Nephron progenitor cell (in vitro differentiated cells): ENCODE data around the gene PTGS1.

Experiments
- DNase-seq: peaks from one replicate; pipeline ENCODE4 v3.0.0; 2021
- H3K27ac Mint-ChIP-seq: 2 replicates; pipeline ENCODE4 v1.8.0; 2021; ENCODE audit warnings: mild to moderate bottlenecking, moderate library complexity, mixed read lengths
- H3K27me3 Mint-ChIP-seq: 2 replicates; pipeline ENCODE4 v1.8.0; 2021; ENCODE audit warnings: mild to moderate bottlenecking, low read depth, mixed read lengths; ENCODE audit not compliant: poor library complexity
- H3K36me3 Mint-ChIP-seq: 2 replicates; pipeline ENCODE4 v1.8.0; 2021; ENCODE audit warnings: low read depth, mixed read lengths
- H3K4me1 Mint-ChIP-seq: 2 replicates; pipeline ENCODE4 v1.8.0; 2021; ENCODE audit warnings: mixed read lengths
- H3K4me3 Mint-ChIP-seq: 2 replicates; pipeline ENCODE4 v1.8.0; 2021; ENCODE audit warnings: mild to moderate bottlenecking, moderate library complexity, mixed read lengths
- H3K9me3 Mint-ChIP-seq: 2 replicates; pipeline ENCODE4 v1.8.0; 2021; ENCODE audit warnings: mild to moderate bottlenecking, moderate library complexity, mixed read lengths
- TF ChIP-seq, protein P1 (sequence below): fragments of 200-600 bp; sonication (generic); IDR thresholded peaks from 2 replicates; pipeline ENCODE4 v1.5.0; 2021; ENCODE audit warnings: antibody characterized with exemption

PTGS1 gene

DNA sequence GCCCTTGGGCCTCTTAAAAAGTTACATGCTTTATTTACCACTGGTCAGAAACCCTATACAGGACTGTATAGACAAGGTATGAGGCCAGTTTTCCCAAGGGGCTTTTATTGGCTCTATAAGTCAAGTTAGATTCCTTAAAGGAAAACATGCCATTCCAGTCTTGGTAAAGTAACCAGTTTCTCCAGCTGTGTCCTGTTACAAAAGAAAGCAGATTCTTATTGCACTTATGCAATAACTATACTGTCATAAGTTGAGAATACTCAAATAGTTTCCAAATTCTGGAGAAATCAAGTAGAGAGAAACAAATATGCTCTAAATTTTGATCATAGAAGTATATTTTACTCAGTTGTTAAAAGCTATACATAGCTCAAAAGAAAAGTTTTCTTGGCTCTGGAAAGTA is 47.2 kb downstream of the PTGS1 start:
- TF ChIP-seq, protein P1, sequence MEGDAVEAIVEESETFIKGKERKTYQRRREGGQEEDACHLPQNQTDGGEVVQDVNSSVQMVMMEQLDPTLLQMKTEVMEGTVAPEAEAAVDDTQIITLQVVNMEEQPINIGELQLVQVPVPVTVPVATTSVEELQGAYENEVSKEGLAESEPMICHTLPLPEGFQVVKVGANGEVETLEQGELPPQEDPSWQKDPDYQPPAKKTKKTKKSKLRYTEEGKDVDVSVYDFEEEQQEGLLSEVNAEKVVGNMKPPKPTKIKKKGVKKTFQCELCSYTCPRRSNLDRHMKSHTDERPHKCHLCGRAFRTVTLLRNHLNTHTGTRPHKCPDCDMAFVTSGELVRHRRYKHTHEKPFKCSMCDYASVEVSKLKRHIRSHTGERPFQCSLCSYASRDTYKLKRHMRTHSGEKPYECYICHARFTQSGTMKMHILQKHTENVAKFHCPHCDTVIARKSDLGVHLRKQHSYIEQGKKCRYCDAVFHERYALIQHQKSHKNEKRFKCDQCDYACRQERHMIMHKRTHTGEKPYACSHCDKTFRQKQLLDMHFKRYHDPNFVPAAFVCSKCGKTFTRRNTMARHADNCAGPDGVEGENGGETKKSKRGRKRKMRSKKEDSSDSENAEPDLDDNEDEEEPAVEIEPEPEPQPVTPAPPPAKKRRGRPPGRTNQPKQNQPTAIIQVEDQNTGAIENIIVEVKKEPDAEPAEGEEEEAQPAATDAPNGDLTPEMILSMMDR = no peak

DNA sequence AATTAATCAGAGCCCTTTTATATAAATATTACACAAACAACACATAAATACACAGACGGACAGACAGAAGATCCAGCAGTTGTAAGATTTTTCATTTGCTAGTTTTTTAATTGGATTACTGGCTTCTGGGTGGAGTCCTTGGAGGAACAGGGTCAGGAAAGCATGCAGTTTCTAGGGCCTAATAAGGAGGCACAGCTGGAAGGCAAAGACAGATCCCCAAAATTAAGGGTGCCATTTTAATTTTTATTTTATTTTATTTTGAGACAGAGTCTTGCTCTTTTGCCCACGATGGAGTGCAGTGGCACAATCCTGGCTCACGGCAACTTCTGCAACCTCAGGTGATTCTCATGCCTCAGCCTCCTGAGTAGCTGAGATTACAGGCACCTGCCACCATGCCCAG is 49.5 kb downstream of the PTGS1 start:
- Mint-ChIP-seq H3K9me3 (peaks cover 62% of the 10 kb centered on the region), H3K36me3 (no peaks in the 10 kb centered on the region), H3K27me3 (peaks cover 10% of the 10 kb centered on the region), H3K4me1 (no peaks in the 10 kb centered on the region), H3K4me3 (no peak overlapping the region), H3K27ac (no peak overlapping the region)
- no peak for DNase-seq
- TF ChIP-seq, protein P1 = no peak

More for the DNA sequence above, 47.2 kb downstream of the PTGS1 start:
- DNase-seq = no peak
- H3K9me3 Mint-ChIP-seq = peaks cover 74% of the 10 kb centered on the region
- no peaks in the 10 kb centered on the region for H3K27me3 Mint-ChIP-seq
- H3K4me1 Mint-ChIP-seq = no peaks in the 10 kb centered on the region
- H3K36me3 Mint-ChIP-seq = no peaks in the 10 kb centered on the region
- H3K27ac Mint-ChIP-seq = no peak overlapping the region
- no peak overlapping the region for H3K4me3 Mint-ChIP-seq

DNA sequence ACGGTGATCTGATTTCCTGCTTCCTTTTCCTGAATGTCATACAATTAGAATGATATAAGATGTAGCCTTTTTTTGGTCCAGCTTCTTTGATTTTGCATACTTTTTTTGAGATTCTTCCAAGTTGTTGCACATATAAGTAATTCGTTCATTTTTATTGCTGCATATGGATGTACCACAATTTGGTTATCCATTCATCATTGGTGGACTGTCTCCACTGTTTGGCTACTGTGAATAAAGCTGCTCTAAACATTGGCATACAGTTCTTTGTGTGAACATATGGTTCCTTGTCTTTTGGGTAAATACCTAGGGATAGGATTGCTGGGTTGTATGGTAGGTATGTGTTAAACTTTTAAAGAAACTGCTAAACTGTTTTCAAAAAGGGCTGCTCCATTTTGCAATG is 54.3 kb downstream of the PTGS1 start:
- peaks cover 33% of the 10 kb centered on the region for H3K9me3 Mint-ChIP-seq
- H3K27ac Mint-ChIP-seq = no peak overlapping the region
- TF ChIP-seq, protein P1 = no peak
- H3K36me3 Mint-ChIP-seq = no peaks in the 10 kb centered on the region
- H3K27me3 Mint-ChIP-seq = peaks cover 29% of the 10 kb centered on the region
- H3K4me3 Mint-ChIP-seq = no peak overlapping the region
- no peaks in the 10 kb centered on the region for H3K4me1 Mint-ChIP-seq
- no peak for DNase-seq

DNA sequence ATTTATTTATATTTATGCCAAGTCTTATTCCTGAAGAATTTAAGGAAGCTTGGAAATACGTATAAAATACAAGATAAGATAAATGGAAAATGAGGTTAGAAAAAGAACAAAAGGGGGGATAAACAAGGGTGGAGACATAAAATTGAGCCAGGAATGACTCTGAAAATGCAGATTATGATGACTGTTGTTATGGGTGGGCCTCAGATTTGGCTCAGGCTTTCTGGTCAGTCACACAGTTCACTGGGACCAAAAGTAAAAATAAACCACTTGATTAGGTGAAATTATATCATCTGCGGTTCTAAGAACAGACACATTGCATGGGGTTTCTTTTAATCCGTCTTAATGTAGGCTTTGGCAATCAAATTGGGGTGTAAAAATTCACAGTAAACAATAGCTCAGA is 55.9 kb downstream of the PTGS1 start:
- Mint-ChIP-seq H3K4me1 (no peaks in the 10 kb centered on the region), H3K9me3 (peaks cover 20% of the 10 kb centered on the region), H3K27ac (no peak overlapping the region), H3K4me3 (no peak overlapping the region), H3K36me3 (no peaks in the 10 kb centered on the region), H3K27me3 (peaks cover 29% of the 10 kb centered on the region)
- DNase-seq = no peak
- TF ChIP-seq, protein P1 = no peak

DNA sequence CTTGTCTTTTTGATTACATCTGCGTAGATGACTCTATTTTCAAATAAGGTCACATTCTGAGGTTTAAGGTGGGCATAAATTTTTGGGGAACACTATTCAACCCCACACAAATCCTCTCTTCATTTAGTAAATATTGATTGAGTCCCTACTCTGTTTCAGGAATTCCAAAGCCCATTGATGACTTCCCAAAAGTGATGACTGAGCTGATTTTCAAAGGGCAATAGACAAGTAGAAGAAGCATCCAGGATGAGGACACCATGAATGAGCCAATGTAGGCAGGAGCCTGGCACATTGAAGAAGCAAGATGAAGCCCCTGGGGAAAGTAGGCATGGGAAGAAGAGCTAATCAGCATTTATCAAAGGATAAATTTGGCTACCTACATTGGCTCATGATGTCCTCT is 71.7 kb downstream of the PTGS1 start:
- H3K27ac Mint-ChIP-seq = no peak overlapping the region
- no peaks in the 10 kb centered on the region for H3K4me1 Mint-ChIP-seq
- peaks cover 28% of the 10 kb centered on the region for H3K9me3 Mint-ChIP-seq
- H3K4me3 Mint-ChIP-seq = no peak overlapping the region
- H3K27me3 Mint-ChIP-seq = peaks cover 30% of the 10 kb centered on the region
- TF ChIP-seq, protein P1 = no peak
- no peak for DNase-seq
- no peaks in the 10 kb centered on the region for H3K36me3 Mint-ChIP-seq

DNA sequence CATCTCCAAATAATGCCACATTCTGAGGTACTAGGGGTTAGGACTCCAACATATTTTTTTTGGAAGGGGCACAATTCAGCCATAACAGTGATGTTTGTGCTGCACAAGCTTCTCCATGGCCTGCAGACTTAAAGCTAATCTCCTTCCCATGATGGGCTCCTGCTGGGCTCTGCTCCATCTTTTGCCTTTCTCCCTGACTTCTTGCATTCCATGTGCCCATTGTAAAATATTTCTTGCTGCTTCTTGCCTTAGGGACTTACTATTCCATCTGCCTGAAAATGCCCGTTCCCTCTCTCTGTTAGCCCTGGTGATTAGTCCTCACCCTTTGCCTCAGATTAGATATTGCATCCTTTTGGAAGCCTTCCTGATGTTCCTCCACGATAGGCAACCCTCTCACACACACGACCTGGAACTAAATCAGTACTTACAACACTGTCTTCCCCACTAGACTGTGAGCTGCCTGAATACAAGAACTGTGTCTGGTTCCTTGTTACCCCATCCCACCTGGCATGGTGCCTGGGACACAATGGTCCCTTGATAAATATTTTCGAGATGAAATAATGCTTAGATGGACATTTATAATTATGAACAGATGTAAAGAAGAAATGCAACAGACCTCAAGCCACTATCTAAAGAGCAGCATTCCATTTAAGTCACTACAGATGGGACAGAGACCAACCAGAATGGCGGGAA is 73.4 kb downstream of the PTGS1 start:
- peaks cover 36% of the 10 kb centered on the region for H3K9me3 Mint-ChIP-seq
- no peaks in the 10 kb centered on the region for H3K36me3 Mint-ChIP-seq
- H3K4me1 Mint-ChIP-seq = no peaks in the 10 kb centered on the region
- no peak overlapping the region for H3K4me3 Mint-ChIP-seq
- TF ChIP-seq, protein P1 = no peak
- peaks cover 36% of the 10 kb centered on the region for H3K27me3 Mint-ChIP-seq
- H3K27ac Mint-ChIP-seq = no peak overlapping the region
- no peak for DNase-seq
